ENCODE measurements around the gene MLLT1.

GRCh38 chr19:6274756-6275155 lies 5.0 kb downstream of the MLLT1 start:
- TF ChIP-seq POLR2AphosphoS5 (IDR thresholded peaks at IDR 0.05) = no peak
- TF ChIP-seq CTCF (IDR thresholded peaks at IDR 0.05) = no peak
